PC-3 (cell line): ENCODE results near the gene CEP131. TPM values are rescaled to one million over a fixed set of nuclear protein-coding genes. Genes with fewer than 3 reads are reported as not detected.

Experiments
- ATAC-seq: fragments of 200-7000 bp; cut with Tn5 transposase; 2 replicates; pipeline ENCODE4 v1.9.1; 2020; ENCODE audit warnings: mild to moderate bottlenecking, moderate library complexity
- BruUV-seq: library from RNA; stranded (reverse); fragments of 400-500 nt; replicated peaks from 2 replicates; lab custom pipeline; 2021; lab: Mats Ljungman, UMichigan
- CTCF ChIA-PET: fragments of 300-600 bp; sonication (Branson Sonifier 250); formaldehyde crosslinking; loops from one replicate; lab custom pipeline; 2022; ENCODE audit warnings: antibody characterized with exemption; lab: Charles Lee
- POLR2A ChIA-PET: fragments of 300-600 bp; sonication (Branson Sonifier 250); formaldehyde crosslinking; loops from one replicate; lab custom pipeline; 2022; ENCODE audit warnings: antibody characterized with exemption; ENCODE audit not compliant: unreplicated experiment; lab: Charles Lee
- DNase-seq: peaks from one replicate; pipeline ENCODE4 v3.0.0-alpha.2; 2015
- H2AFZ ChIP-seq: fragments of 300-600 bp; sonication (generic); 2 replicates; pipeline ENCODE4 v1.6.0; 2016; ENCODE audit warnings: antibody characterized with exemption, low read length
- H3F3A ChIP-seq: fragments of 300-600 bp; sonication (generic); one replicate; pipeline ENCODE4 v1.6.0; 2017; ENCODE audit warnings: antibody characterized with exemption, low read length, control low read depth, mild to moderate bottlenecking; ENCODE audit not compliant: unreplicated experiment
- H3K27ac ChIP-seq: fragments of 300-600 bp; sonication (generic); 2 replicates; pipeline ENCODE4 v1.5.1; 2016; ENCODE audit warnings: mild to moderate bottlenecking, low read length
- H3K27me3 ChIP-seq: fragments of 300-600 bp; sonication (generic); 2 replicates; pipeline ENCODE4 v1.6.1; 2016; ENCODE audit warnings: low read length, mixed read lengths
- H3K36me3 ChIP-seq: fragments of 300-600 bp; sonication (generic); 2 replicates; pipeline ENCODE4 v1.6.1; 2016; ENCODE audit warnings: low read depth, mixed run types, low read length, mixed read lengths
- H3K4me1 ChIP-seq: fragments of 300-600 bp; sonication (generic); 2 replicates; pipeline ENCODE4 v1.5.1; 2016; ENCODE audit warnings: low read length; ENCODE audit not compliant: insufficient read depth
- H3K4me2 ChIP-seq: fragments of 300-600 bp; sonication (generic); 2 replicates; pipeline ENCODE4 v1.6.0; 2016; ENCODE audit warnings: low read length
- H3K4me3 ChIP-seq: fragments of 300-600 bp; sonication (generic); 2 replicates; pipeline ENCODE4 v1.5.1; 2016; ENCODE audit warnings: mild to moderate bottlenecking, low read length, mixed read lengths
- H3K79me2 ChIP-seq: fragments of 300-600 bp; sonication (generic); 2 replicates; pipeline ENCODE4 v1.6.1; 2017; ENCODE audit warnings: low read length, mixed read lengths
- H3K9ac ChIP-seq: fragments of 300-600 bp; sonication (generic); 2 replicates; pipeline ENCODE4 v1.6.0; 2016; ENCODE audit warnings: mild to moderate bottlenecking, low read length
- H3K9me2 ChIP-seq: fragments of 300-600 bp; sonication (generic); replicated peaks from 2 replicates; pipeline ENCODE4 v1.6.1; 2016; ENCODE audit warnings: mixed run types, low read length, mixed read lengths
- H3K9me3 ChIP-seq: fragments of 300-600 bp; sonication (generic); 2 replicates; pipeline ENCODE4 v1.6.1; 2016; ENCODE audit warnings: low read length, mixed read lengths
- H4K20me1 ChIP-seq: fragments of 300-600 bp; sonication (generic); 2 replicates; pipeline ENCODE4 v1.6.1; 2016; ENCODE audit warnings: low read length, mixed read lengths
- EZH2 ChIP-seq: fragments of 300-600 bp; sonication (generic); IDR thresholded peaks from one replicate; pipeline ENCODE4 v1.6.1; 2017; ENCODE audit warnings: antibody characterized with exemption, mild to moderate bottlenecking, low read length; ENCODE audit not compliant: unreplicated experiment
- EZH2phosphoT487 ChIP-seq: fragments of 300-600 bp; sonication (generic); IDR thresholded peaks from 2 replicates; pipeline ENCODE4 v1.6.1; 2018; ENCODE audit warnings: mild to moderate bottlenecking, antibody characterized with exemption, low read length, borderline replicate concordance
- intact Hi-C: fragments of 100-400 bp; cut with micrococcal nuclease; formaldehyde crosslinking; loops from 2 replicates; pipeline ENCODE4 v1.9.0; 2023
- total RNA-seq: library from RNA; depleted of rRNA; stranded (reverse); fragments of >200 nt; gene quantifications from 2 replicates; pipeline ENCODE4 v1.2.3, GENCODE V29; 2014
- TF ChIP-seq, protein P1 (sequence below): fragments of 300-600 bp; sonication (generic); conservative IDR thresholded peaks from 2 replicates; pipeline ENCODE4 v1.5.1; 2017; ENCODE audit warnings: antibody characterized with exemption, low read depth, mild to moderate bottlenecking, low read length

The CEP131 gene
- total RNA-seq, 1 experiment from 2014 or later: 32.1 TPM

DNA sequence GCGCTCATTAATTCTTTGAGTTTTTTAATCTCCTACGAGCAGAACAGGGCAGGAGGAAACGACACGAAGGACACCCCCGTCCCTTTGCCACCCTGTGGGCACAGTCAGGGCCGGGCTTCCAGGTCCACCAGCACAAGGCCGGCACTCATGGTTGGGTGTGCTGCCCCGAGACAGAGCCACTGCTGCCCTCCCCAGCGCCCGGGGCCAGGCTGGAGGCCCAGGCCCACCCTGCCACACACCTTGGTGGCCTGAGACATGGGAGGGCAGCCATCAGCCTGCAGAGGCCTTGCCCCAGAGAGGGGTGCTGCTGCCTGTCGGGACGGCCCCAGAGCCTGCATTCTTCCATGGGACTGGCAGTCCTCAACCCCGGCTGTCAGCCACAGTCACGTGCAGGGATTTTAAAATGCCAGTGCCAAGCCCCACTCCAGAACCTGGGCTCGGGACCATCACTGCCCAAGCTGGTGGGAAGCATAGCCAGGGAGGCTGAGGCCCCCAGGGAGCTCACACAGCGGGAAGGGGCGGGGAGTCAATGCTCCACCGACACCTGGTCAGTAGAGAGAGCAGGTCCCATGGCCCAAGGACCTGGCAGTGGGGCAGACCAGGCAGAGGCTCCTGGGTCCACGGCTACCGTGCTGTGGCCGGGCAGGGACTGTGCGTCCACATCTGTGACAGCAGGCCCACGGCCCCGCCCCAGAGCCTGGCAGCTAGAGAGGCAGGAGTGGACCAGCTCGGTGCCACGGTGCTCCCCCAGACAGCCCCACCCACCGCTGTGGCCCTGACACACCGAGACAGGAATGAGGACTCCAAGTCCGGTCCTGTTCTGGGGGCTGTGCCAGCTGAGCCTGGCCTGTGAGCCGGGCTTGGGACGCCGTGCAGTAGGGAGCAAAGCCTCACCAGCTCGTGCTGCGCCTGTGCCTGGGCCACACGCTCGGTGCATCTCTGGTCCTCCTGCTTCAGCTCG, 27.5 kb downstream of the CEP131 start:
- Histone ChIP-seq H3K79me2 (no peaks in the 10 kb centered on the region), H3K27me3 (no peaks in the 10 kb centered on the region), H3K9me3 (no peaks in the 10 kb centered on the region), H3K9me2 (no peaks in the 10 kb centered on the region), H4K20me1 (no peaks in the 10 kb centered on the region), H2AFZ (no peak overlapping the region), H3K36me3 (no peaks in the 10 kb centered on the region; the same call in 1 of the 2 replicates), H3K27ac (no peak overlapping the region), H3K4me2 (no peak overlapping the region), H3K4me3 (no peak overlapping the region), H3K9ac (no peak overlapping the region), H3F3A (no peaks in the 10 kb centered on the region), H3K4me1 (no peaks in the 10 kb centered on the region)
- no TSS peak for BruUV-seq
- TF ChIP-seq EZH2: no peak
- TF ChIP-seq, protein P1, sequence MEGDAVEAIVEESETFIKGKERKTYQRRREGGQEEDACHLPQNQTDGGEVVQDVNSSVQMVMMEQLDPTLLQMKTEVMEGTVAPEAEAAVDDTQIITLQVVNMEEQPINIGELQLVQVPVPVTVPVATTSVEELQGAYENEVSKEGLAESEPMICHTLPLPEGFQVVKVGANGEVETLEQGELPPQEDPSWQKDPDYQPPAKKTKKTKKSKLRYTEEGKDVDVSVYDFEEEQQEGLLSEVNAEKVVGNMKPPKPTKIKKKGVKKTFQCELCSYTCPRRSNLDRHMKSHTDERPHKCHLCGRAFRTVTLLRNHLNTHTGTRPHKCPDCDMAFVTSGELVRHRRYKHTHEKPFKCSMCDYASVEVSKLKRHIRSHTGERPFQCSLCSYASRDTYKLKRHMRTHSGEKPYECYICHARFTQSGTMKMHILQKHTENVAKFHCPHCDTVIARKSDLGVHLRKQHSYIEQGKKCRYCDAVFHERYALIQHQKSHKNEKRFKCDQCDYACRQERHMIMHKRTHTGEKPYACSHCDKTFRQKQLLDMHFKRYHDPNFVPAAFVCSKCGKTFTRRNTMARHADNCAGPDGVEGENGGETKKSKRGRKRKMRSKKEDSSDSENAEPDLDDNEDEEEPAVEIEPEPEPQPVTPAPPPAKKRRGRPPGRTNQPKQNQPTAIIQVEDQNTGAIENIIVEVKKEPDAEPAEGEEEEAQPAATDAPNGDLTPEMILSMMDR: no peak
- TF ChIP-seq EZH2phosphoT487: no peak
- CTCF ChIA-PET: no interaction called here
- ATAC-seq: no peak
- intact Hi-C loops: no loop called here
- DNase-seq: no peak
- POLR2A ChIA-PET: no interaction called here

DNA sequence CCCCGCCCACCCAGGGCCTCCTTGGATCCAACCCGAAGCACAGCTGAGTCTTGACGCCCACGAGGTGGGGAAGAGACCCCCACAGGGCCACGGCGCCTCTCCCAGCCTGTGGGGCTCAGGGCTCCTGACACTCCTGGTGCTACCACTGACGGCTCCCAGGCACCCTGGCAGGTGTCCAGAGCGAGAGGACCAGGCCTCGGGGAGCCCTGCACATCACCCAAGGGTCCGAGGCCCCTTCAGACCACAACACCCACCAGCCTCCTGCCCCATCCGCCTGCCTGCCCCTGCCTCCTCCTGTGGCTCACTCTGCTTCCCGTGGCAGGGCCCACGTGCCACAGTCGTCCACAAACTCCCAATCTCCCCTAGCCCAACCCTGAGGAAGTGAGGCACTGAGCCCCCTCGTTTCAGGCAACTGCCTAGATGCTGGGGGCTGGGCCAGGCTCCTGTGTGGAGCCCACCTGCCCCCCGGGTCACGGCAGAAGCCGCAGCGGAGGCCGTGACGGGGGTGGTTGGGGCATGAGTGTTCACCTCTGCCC, 28.5 kb downstream of the CEP131 start:
- H3K9me3 ChIP-seq: no peaks in the 10 kb centered on the region
- H3K9ac ChIP-seq: no peak overlapping the region
- intact Hi-C loops: no loop called here
- no peaks in the 10 kb centered on the region for H3K9me2 ChIP-seq
- H4K20me1 ChIP-seq: no peaks in the 10 kb centered on the region
- H3K27me3 ChIP-seq: no peaks in the 10 kb centered on the region
- no peak for DNase-seq
- H3F3A ChIP-seq: no peaks in the 10 kb centered on the region
- ChIA-PET POLR2A (no interaction called here), CTCF (no interaction called here)
- no peak overlapping the region for H3K4me3 ChIP-seq
- no peaks in the 10 kb centered on the region for H3K4me1 ChIP-seq
- no TSS peak for BruUV-seq
- no peaks in the 10 kb centered on the region; the same call in 1 of the 2 replicates for H3K36me3 ChIP-seq
- H3K79me2 ChIP-seq: no peaks in the 10 kb centered on the region
- no peak for TF ChIP-seq EZH2phosphoT487
- no peak for TF ChIP-seq EZH2
- TF ChIP-seq, protein P1: no peak
- H3K4me2 ChIP-seq: no peak overlapping the region
- H3K27ac ChIP-seq: no peak overlapping the region
- no peak overlapping the region for H2AFZ ChIP-seq
- ATAC-seq: no peak
